Cardiac muscle cell (in vitro differentiated cells and primary cell): Measurements from ENCODE around the gene PTPRM. TPM values are rescaled to one million over a fixed set of nuclear protein-coding genes. Genes with fewer than 3 reads are reported as not detected.

Experiments
- DNase-seq, 2 donors: peaks; one replicate each; pipeline versions ENCODE4 v3.0.0 to v3.0.0-alpha.2; 2010 to 2017; ENCODE audit warnings: low read depth in 1 of 2, low spot score in 1 of 2
- H3K27ac ChIP-seq: fragments of 200-600 bp; sonication (generic); 2 replicates; pipeline ENCODE4 v1.5.1; 2016
- H3K27me3 ChIP-seq: fragments of 200-600 bp; sonication (generic); 2 replicates; pipeline ENCODE4 v1.6.0; 2016; ENCODE audit warnings: control low read depth
- H3K36me3 ChIP-seq: fragments of 200-600 bp; sonication (generic); 2 replicates; pipeline ENCODE4 v1.5.1; 2016; ENCODE audit warnings: control low read depth
- H3K4me1 ChIP-seq: fragments of 200-600 bp; sonication (generic); 2 replicates; pipeline ENCODE4 v1.8.1; 2017; ENCODE audit warnings: low read depth, mild to moderate bottlenecking, mixed run types
- H3K4me3 ChIP-seq: fragments of 200-600 bp; sonication (generic); 2 replicates; pipeline ENCODE4 v1.5.1; 2016; ENCODE audit warnings: mild to moderate bottlenecking
- H3K9me3 ChIP-seq: fragments of 200-600 bp; sonication (generic); 2 replicates; pipeline ENCODE4 v1.5.1; 2017; ENCODE audit warnings: low read depth, mild to moderate bottlenecking, control low read depth
- polyA plus RNA-seq: library from polyadenylated mRNA; unstranded; fragments of >200 nt; fragmentation: Nextera tagmentation; extraction: Ambion mirVana; gene quantifications from 2 replicates; pipeline ENCODE4 v1.2.1, GENCODE V29; 2016
- total RNA-seq: library from RNA; depleted of rRNA; stranded (reverse); fragments of >200 nt; gene quantifications from 2 replicates; pipeline ENCODE4 v1.2.3, GENCODE V29; 2016
- TF ChIP-seq, protein P1 (sequence below): IDR thresholded peaks from 2 replicates; pipeline ENCODE4 v1.5.1; 2012; ENCODE audit warnings: low read depth, mild to moderate bottlenecking, low read length

Gene PTPRM
- total and polyA plus RNA-seq, 2 experiments from 2014 or later = 26.5 to 48.8 TPM

DNA sequence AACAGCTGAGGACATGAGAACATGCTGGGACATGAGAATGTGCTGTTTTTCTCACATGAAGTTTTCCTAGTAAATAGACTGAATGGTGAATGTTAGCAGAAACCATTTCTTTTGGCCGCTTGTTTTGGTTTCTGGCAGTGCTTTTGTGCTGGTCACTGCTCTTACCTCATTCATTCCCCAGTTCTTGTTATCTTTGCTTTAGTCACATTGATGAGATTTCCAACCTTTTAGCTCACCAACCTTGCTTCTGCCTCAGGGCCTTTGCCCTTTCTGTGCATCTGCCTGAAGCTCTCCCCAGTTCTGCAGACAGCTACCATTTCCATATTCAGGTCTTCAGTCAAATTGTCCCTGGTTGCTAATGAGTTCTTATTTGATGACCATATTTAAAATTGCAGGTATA is 91.6 kb downstream of the PTPRM start:
- Histone ChIP-seq H3K4me1 (peaks cover 28% of the 10 kb centered on the region), H3K4me3 (no peak overlapping the region), H3K36me3 (no peaks in the 10 kb centered on the region), H3K27ac (no peak overlapping the region), H3K9me3 (no peaks in the 10 kb centered on the region), H3K27me3 (no peaks in the 10 kb centered on the region)
- TF ChIP-seq, protein P1, sequence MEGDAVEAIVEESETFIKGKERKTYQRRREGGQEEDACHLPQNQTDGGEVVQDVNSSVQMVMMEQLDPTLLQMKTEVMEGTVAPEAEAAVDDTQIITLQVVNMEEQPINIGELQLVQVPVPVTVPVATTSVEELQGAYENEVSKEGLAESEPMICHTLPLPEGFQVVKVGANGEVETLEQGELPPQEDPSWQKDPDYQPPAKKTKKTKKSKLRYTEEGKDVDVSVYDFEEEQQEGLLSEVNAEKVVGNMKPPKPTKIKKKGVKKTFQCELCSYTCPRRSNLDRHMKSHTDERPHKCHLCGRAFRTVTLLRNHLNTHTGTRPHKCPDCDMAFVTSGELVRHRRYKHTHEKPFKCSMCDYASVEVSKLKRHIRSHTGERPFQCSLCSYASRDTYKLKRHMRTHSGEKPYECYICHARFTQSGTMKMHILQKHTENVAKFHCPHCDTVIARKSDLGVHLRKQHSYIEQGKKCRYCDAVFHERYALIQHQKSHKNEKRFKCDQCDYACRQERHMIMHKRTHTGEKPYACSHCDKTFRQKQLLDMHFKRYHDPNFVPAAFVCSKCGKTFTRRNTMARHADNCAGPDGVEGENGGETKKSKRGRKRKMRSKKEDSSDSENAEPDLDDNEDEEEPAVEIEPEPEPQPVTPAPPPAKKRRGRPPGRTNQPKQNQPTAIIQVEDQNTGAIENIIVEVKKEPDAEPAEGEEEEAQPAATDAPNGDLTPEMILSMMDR = no peak
- DNase-seq = no peak

DNA sequence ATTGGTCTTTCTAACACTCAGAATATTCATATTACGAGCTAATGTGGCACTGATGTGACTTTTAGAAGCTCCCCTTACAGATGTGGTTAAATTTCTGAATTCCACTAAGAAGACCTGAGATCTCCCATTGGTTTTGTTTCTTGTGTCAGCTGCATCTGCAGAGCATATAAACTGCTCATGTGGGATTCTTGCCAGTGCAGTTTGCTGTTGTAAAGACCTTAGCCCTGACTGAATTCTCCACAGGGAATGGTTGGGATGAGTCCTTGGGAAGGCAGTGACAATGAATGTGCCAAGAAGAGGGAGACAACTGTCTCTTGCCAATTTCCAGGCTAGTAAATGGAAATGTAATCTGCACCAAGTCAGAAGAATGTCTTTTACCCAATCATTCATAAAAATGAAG is 94.1 kb downstream of the PTPRM start:
- H3K4me1 ChIP-seq = peaks cover 25% of the 10 kb centered on the region
- H3K27me3 ChIP-seq = no peaks in the 10 kb centered on the region
- no peak overlapping the region for H3K27ac ChIP-seq
- TF ChIP-seq, protein P1 = no peak
- no peak for DNase-seq
- no peaks in the 10 kb centered on the region for H3K9me3 ChIP-seq
- no peak overlapping the region for H3K4me3 ChIP-seq
- H3K36me3 ChIP-seq = no peaks in the 10 kb centered on the region

DNA sequence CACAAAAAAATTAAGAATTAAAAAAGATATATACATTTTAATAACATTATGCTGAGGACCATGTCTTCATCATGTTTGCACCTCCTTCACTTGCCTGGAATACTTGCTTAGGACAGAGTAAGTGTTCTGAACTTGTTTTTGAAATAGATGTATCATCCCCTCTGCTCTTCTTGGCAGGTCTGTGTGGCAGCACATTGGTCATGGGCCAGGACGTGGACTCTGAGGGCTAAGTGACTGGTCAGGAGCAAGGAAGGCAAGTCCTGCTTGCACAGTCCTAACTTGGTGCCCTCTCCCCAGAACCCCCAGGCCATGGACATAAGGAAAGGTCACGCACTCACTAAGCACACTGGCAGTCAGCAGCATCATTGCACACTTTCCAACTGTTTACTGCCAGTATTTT is 95.8 kb downstream of the PTPRM start:
- no peaks in the 10 kb centered on the region for H3K36me3 ChIP-seq
- DNase-seq = no peak
- TF ChIP-seq, protein P1 = no peak
- H3K9me3 ChIP-seq = no peaks in the 10 kb centered on the region
- H3K4me3 ChIP-seq = no peak overlapping the region
- H3K27ac ChIP-seq = no peak overlapping the region
- H3K4me1 ChIP-seq = peaks cover 9% of the 10 kb centered on the region
- H3K27me3 ChIP-seq = no peaks in the 10 kb centered on the region

DNA sequence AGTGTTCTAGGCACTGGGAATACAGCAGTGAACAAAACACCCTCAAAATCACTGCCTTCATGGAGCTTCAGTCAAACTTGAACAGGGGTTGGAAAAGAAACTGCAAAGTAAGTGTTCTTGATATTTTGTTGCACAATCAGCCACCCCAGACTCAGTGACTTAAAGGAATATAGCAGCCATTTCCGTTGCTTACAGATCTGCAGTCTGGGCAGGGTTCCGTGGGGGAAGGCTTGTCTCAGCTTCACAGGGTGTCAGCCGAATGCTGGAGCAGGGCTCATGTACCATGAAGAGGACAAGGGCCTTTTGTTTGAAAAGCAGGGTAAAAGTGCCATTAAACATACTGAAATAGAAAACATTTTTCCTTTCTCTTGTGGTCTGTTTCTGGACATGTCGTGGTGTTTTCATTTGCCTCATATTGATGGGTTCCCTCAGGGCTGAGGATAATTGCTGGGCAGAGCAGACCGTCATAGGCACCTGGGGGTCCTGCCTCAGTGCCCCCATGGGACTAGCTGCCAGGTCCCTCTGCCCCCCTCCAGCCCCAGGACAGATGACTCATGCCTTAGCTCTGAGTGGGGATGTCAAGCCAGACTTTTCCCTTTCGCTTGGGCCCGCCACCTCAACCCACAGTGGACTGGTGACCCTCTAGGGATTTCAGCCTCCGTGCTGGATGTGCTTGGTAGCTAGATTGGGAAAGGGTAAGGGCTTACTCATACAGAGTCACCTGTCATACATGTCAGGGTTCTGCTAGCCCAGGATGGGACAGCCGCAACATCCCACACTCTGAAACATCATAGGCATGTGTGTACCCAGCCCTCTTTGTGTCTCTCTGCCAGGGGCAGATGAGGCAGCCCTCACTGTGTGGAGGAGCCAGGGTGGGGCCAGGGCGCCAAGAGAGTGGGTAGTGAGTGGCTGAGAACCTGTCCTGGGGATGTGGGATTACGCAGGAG is 96.5 kb downstream of the PTPRM start:
- peaks cover 2% of the 10 kb centered on the region for H3K4me1 ChIP-seq
- H3K27me3 ChIP-seq = no peaks in the 10 kb centered on the region
- TF ChIP-seq, protein P1 = no peak
- DNase-seq = peak in 1 of 2 donors; percentile 34
- H3K36me3 ChIP-seq = no peaks in the 10 kb centered on the region
- no peak overlapping the region for H3K27ac ChIP-seq
- no peaks in the 10 kb centered on the region for H3K9me3 ChIP-seq
- no peak overlapping the region for H3K4me3 ChIP-seq

DNA sequence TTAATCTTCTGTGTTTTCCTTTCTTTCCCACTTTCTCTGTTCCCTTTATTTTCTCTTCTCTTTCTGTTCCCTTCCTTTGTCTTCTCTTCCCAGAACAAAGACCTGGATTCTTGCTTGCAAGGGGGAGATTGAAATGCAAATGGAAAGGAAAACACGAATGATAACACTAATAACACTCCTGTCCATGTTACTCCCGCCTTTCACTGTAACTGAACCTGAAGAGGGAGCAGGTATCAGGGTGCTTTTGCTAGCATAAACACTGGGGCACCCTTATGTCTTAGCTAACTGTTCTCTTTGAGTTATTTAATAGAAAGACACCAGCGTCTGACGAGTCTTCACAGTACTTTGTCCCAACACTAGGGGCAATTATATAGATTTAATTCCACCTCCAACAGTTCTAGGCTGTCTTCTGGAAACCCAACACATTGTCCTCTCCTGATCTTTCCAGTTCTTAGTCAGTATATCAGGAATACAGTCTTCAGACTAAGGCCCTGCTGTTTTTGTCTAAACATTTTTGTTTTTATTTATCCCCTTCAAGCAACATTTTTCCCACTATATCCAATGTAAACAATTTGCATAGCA is 99.2 kb downstream of the PTPRM start:
- no peaks in the 10 kb centered on the region for H3K27me3 ChIP-seq
- H3K27ac ChIP-seq = no peak overlapping the region
- H3K9me3 ChIP-seq = no peaks in the 10 kb centered on the region
- H3K4me1 ChIP-seq = no peaks in the 10 kb centered on the region
- no peaks in the 10 kb centered on the region for H3K36me3 ChIP-seq
- no peak for DNase-seq
- TF ChIP-seq, protein P1 = no peak
- H3K4me3 ChIP-seq = no peak overlapping the region
